ENCODE data around the gene FKBP5. TPM values are rescaled to one million over a fixed set of nuclear protein-coding genes. Genes with fewer than 3 reads are reported as not detected.

Gene FKBP5
- total RNA-seq, 2 donors from 2014 or later: 27.0 to 53.3 TPM

DNA sequence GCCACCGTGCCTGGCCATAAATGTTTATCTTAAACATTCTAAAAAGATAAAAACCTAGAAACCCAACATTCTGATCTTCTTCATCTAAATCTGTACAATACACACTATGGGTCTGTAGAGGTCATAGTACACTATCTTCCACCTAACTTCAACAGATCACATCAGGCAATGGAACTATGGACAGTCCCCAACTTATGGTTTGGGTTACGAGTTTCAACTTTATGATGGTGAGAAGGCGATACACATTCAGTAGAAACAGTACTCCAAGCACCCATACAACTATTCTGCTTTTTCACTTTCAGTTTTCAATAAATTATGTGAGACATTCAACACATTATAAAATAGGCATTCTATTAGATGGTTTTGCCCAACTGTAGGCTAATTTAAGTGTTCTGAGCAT is 23.1 kb downstream of the FKBP5 start:
- Histone ChIP-seq H3K36me3 (ENCODE audit: control insufficient read depth, insufficient read depth, low read length) (no peaks in the 10 kb centered on the region), H3K9ac (ENCODE audit: extremely low read depth, low read length, poor library complexity, severe bottlenecking) (no peak overlapping the region), H3K9me3 (ENCODE audit: control insufficient read depth, low read length) (no peaks in the 10 kb centered on the region), H3K4me1 (ENCODE audit: control insufficient read depth, insufficient read depth, low read length) (no peaks in the 10 kb centered on the region), H3K27ac (ENCODE audit: low read depth, low read length) (no peak overlapping the region), H3K4me3 (ENCODE audit: low read length) (no peak overlapping the region), H3K27me3 (ENCODE audit: control insufficient read depth, insufficient read depth, low read length, poor library complexity, severe bottlenecking) (no peaks in the 10 kb centered on the region)
- no peaks in the 10 kb centered on the region for H3K36me3 Mint-ChIP-seq (ENCODE audit: low read depth)
- no peaks in the 10 kb centered on the region for H3K27me3 Mint-ChIP-seq (ENCODE audit: insufficient read depth)
- no peak overlapping the region for H3K27ac Mint-ChIP-seq
- 95 to 100% methylated on average over 2 to 3 of the region's 3 CpGs for WGBS, 2 experiments (ENCODE audit: insufficient coverage in 1 of 2, insufficient read length in 1 of 2)
- no peak overlapping the region for H3K4me3 Mint-ChIP-seq
- no peak for DNase-seq
- no peaks in the 10 kb centered on the region for H3K9me3 Mint-ChIP-seq
- TF ChIP-seq, protein P1, sequence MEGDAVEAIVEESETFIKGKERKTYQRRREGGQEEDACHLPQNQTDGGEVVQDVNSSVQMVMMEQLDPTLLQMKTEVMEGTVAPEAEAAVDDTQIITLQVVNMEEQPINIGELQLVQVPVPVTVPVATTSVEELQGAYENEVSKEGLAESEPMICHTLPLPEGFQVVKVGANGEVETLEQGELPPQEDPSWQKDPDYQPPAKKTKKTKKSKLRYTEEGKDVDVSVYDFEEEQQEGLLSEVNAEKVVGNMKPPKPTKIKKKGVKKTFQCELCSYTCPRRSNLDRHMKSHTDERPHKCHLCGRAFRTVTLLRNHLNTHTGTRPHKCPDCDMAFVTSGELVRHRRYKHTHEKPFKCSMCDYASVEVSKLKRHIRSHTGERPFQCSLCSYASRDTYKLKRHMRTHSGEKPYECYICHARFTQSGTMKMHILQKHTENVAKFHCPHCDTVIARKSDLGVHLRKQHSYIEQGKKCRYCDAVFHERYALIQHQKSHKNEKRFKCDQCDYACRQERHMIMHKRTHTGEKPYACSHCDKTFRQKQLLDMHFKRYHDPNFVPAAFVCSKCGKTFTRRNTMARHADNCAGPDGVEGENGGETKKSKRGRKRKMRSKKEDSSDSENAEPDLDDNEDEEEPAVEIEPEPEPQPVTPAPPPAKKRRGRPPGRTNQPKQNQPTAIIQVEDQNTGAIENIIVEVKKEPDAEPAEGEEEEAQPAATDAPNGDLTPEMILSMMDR (conservative IDR thresholded peaks at IDR 0.05): no peak
- H3K4me1 Mint-ChIP-seq: peaks cover 2% of the 10 kb centered on the region

DNA sequence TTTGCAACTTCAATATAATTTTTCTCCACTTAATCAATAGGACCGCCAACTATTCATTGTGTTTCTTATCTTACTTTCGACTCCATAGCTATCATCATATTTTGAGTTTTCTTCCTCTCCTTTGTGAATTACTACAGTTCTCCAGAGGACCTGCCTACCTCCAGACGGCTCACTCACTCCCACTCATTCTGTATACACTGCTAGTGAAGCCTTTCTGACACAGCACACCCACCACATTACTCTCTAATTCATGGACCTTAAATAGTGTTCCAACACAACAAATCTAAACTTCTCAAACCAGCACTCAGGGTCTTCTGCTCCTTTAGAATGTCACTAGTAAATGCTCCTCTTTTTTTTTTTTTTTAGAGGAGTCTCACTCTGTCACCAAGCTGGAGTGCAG is 23.8 kb downstream of the FKBP5 start:
- Histone ChIP-seq H3K4me1 (ENCODE audit: control insufficient read depth, insufficient read depth, low read length) (no peaks in the 10 kb centered on the region), H3K36me3 (ENCODE audit: control insufficient read depth, insufficient read depth, low read length) (no peaks in the 10 kb centered on the region), H3K27me3 (ENCODE audit: control insufficient read depth, insufficient read depth, low read length, poor library complexity, severe bottlenecking) (no peaks in the 10 kb centered on the region), H3K9ac (ENCODE audit: extremely low read depth, low read length, poor library complexity, severe bottlenecking) (no peak overlapping the region), H3K27ac (ENCODE audit: low read depth, low read length) (no peak overlapping the region), H3K9me3 (ENCODE audit: control insufficient read depth, low read length) (no peaks in the 10 kb centered on the region), H3K4me3 (ENCODE audit: low read length) (no peak overlapping the region)
- no peaks in the 10 kb centered on the region for H3K36me3 Mint-ChIP-seq (ENCODE audit: low read depth)
- no peak for DNase-seq
- H3K4me1 Mint-ChIP-seq: peaks cover 2% of the 10 kb centered on the region
- WGBS, 2 experiments (ENCODE audit: insufficient coverage in 1 of 2, insufficient read length in 1 of 2): 83 to 85% methylated on average over 3 of the region's 3 CpGs
- TF ChIP-seq, protein P1 (conservative IDR thresholded peaks at IDR 0.05): no peak
- no peak overlapping the region for H3K27ac Mint-ChIP-seq
- H3K9me3 Mint-ChIP-seq: no peaks in the 10 kb centered on the region
- no peak overlapping the region for H3K4me3 Mint-ChIP-seq
- H3K27me3 Mint-ChIP-seq (ENCODE audit: insufficient read depth): no peaks in the 10 kb centered on the region

DNA sequence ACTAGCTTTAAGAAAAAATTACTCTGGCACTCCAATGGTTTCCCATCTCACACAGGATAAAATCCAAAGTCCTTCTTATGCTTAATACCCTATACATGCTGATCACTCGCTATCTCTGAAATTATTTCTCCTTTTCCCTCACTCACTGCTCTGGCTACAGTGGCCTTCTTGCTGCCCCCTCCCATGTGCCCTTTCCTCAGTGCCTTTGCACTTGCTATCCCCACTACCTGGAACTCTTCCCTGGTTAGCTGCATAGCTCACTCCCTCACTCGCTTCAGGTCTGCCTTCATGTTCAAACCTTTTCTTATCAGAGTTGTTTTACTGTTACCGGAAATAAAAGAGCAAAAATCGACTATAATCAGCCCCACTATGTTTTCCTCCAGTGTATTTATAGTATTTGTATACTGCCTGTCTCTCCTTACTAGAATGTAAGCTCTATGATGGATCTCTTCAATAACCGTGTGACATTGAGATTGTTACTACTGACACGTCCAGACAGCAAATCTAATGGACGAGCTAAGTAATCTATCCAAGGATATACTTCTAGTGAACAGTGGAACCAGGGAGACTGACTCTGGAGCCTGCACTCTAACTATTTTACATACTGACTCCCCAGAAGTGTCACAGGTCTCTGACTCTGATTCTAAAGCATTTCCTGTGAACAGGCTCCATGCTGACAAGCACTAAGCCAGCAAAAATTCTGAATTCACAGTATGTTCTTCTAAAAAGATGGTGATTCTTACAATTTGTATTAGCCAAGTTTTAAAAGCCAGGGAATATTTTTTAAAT is 25.1 kb downstream of the FKBP5 start:
- H3K4me1 Mint-ChIP-seq: peaks cover 2% of the 10 kb centered on the region
- H3K27me3 ChIP-seq (ENCODE audit: control insufficient read depth, insufficient read depth, low read length, poor library complexity, severe bottlenecking): no peaks in the 10 kb centered on the region
- no peak overlapping the region for H3K4me3 Mint-ChIP-seq
- H3K27ac ChIP-seq (ENCODE audit: low read depth, low read length): peak overlapping the region; percentile 73
- H3K36me3 ChIP-seq (ENCODE audit: control insufficient read depth, insufficient read depth, low read length): no peaks in the 10 kb centered on the region
- no peaks in the 10 kb centered on the region for H3K27me3 Mint-ChIP-seq (ENCODE audit: insufficient read depth)
- no peak overlapping the region for H3K4me3 ChIP-seq (ENCODE audit: low read length)
- no peaks in the 10 kb centered on the region for H3K9me3 Mint-ChIP-seq
- 68 to 83% methylated on average over 4 to 7 of the region's 7 CpGs for WGBS, 2 experiments (ENCODE audit: insufficient coverage in 1 of 2, insufficient read length in 1 of 2)
- no peaks in the 10 kb centered on the region for H3K4me1 ChIP-seq (ENCODE audit: control insufficient read depth, insufficient read depth, low read length)
- H3K9me3 ChIP-seq (ENCODE audit: control insufficient read depth, low read length): no peaks in the 10 kb centered on the region
- no peak overlapping the region for H3K27ac Mint-ChIP-seq
- no peak overlapping the region for H3K9ac ChIP-seq (ENCODE audit: extremely low read depth, low read length, poor library complexity, severe bottlenecking)
- DNase-seq: no peak
- H3K36me3 Mint-ChIP-seq (ENCODE audit: low read depth): no peaks in the 10 kb centered on the region
- TF ChIP-seq, protein P1 (conservative IDR thresholded peaks at IDR 0.05): no peak
